C4-2B (cell line): ENCODE data around the gene RASGRP1.

Source experiments
- ZFX ChIP-seq: fragments of 450-650 bp; IDR thresholded peaks from 2 replicates; pipeline ENCODE4 v1.6.1; 2017
- TF ChIP-seq, protein P1 (sequence below): fragments of 450-650 bp; conservative IDR thresholded peaks from 2 replicates; pipeline ENCODE4 v1.5.1; 2017; ENCODE audit warnings: mild to moderate bottlenecking

DNA sequence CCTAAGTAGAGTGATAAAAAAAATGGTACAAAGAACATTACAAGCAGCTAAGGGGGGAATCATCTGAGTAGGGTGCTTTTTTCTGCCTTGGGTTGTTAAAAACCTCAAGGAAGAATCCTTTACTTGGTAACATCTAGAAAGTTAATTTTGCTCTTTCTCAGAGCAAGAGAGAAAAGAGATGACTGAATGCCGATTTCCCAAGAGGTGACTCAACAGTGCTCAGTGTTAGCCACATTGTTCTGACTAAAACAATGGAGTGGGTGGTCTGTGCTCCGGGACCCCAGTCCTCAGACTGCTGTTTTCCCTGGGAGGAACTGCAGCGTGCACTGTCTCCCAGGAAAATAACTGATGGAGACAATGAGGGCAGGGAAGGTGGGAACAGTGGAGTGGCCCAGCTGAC, 41.1 kb upstream of the RASGRP1 start:
- TF ChIP-seq, protein P1, sequence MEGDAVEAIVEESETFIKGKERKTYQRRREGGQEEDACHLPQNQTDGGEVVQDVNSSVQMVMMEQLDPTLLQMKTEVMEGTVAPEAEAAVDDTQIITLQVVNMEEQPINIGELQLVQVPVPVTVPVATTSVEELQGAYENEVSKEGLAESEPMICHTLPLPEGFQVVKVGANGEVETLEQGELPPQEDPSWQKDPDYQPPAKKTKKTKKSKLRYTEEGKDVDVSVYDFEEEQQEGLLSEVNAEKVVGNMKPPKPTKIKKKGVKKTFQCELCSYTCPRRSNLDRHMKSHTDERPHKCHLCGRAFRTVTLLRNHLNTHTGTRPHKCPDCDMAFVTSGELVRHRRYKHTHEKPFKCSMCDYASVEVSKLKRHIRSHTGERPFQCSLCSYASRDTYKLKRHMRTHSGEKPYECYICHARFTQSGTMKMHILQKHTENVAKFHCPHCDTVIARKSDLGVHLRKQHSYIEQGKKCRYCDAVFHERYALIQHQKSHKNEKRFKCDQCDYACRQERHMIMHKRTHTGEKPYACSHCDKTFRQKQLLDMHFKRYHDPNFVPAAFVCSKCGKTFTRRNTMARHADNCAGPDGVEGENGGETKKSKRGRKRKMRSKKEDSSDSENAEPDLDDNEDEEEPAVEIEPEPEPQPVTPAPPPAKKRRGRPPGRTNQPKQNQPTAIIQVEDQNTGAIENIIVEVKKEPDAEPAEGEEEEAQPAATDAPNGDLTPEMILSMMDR, result no peak
- no peak for TF ChIP-seq ZFX
